Measurements from ENCODE around the gene SP110. TPM values are rescaled to one million over a fixed set of nuclear protein-coding genes. Genes with fewer than 3 reads are reported as not detected.

The SP110 gene
- total and polyA plus RNA-seq, 9 donors: 18.4 to 46.1 (median 21.4) TPM

DNA sequence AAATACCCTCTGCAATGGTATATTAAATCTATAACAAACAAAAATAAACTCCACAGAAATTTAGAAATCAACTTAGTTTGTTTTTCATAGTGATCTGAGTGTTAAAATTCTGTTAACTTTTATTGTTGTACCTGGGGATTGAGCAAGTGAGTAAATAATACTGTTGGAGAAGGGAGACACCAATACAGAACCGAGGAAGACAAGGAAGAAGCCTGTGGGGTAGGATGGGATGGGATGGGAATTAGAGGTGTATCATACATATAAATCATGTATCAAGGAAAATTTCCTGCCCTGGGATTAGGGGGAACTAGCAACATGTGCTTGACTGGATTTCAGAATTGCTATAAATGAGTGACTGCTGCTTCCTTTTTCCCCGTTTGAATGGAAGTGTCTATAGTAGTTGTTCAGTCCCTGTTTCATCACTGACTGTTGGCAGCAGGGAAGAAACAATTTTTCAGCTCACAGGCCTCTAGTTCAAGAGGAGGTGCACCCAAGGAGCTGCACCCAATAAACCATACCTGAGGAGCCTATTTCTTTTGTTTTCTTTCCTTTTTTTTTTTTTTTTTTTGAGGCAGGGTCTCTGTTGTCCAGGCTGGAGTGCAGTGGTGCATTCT, 53.1 kb downstream of the SP110 start:
- H3K4me3 ChIP-seq: no peak overlapping the region
- no peaks in the 10 kb centered on the region for H3K4me1 ChIP-seq (ENCODE audit: insufficient read depth)
- no peaks in the 10 kb centered on the region for H3K27me3 ChIP-seq
- H3K36me3 ChIP-seq: no peaks in the 10 kb centered on the region
- DNase-seq: no peak
- no peak overlapping the region for H3K27ac ChIP-seq
- intact Hi-C loops (cut with DNase I): loop anchor here in 1 of 4 donors (10.0 kb wide), 1 partner anchor 162 kb away; no protein-coding TSS in a partner anchor
- 87 to 89% (median 88%) methylated on average over 2 of the region's 2 CpGs for WGBS, 3 donors
- H3K9me3 ChIP-seq: no peaks in the 10 kb centered on the region
- TF ChIP-seq, protein P1, sequence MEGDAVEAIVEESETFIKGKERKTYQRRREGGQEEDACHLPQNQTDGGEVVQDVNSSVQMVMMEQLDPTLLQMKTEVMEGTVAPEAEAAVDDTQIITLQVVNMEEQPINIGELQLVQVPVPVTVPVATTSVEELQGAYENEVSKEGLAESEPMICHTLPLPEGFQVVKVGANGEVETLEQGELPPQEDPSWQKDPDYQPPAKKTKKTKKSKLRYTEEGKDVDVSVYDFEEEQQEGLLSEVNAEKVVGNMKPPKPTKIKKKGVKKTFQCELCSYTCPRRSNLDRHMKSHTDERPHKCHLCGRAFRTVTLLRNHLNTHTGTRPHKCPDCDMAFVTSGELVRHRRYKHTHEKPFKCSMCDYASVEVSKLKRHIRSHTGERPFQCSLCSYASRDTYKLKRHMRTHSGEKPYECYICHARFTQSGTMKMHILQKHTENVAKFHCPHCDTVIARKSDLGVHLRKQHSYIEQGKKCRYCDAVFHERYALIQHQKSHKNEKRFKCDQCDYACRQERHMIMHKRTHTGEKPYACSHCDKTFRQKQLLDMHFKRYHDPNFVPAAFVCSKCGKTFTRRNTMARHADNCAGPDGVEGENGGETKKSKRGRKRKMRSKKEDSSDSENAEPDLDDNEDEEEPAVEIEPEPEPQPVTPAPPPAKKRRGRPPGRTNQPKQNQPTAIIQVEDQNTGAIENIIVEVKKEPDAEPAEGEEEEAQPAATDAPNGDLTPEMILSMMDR (IDR thresholded peaks at IDR 0.05): no peak
- TF ChIP-seq EP300 (IDR thresholded peaks at IDR 0.05) (no peak), POLR2A (IDR thresholded peaks at IDR 0.05) (no peak)

DNA sequence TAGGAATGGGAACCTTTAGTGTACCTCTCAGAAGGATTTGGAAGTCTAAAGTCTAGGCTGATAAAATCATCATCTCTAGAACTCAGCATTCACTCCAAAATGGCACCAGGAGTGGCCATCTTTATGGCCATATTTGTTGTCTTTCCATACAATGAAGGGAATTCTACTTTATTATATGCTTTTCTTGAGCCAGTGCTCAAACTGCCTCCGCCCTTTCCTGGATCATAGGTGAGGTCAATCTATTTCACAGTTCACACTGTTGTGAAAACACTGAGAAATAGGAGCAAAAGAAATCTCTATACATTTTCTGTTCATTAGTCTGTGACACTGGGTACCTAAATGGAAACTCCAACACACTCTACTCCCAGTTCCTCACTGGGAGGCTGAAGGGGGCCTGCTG, 55.6 kb downstream of the SP110 start:
- DNase-seq: no peak

DNA sequence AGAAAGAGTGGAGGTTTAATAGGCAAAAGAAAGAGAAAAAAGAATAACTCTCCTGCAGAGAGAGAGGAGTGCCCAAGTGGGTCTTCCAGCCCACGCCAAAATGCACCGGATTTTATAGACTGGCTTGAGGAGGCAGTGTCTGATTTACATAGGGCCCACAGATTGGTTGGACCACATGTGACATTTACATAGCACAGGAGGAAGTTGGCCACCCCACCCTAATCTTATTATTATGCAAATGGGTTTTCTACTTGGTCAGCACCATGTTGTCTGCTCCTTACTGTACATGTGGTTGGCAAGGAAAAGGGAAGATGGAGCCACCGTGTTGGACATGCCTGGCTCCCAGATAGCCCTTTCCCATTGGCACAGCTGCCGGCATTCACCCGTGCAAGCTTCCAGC, 56.8 kb downstream of the SP110 start:
- no peak overlapping the region for H3K4me3 ChIP-seq
- H3K27ac ChIP-seq: no peak overlapping the region
- H3K27me3 ChIP-seq: no peaks in the 10 kb centered on the region
- H3K36me3 ChIP-seq: no peaks in the 10 kb centered on the region
- no peak for DNase-seq
- intact Hi-C loops (cut with DNase I): loop anchor here in 2 of 4 donors (5.0 to 10.0 kb wide), 3 partner anchors 96 to 381 kb away; partner anchors contain the start of gene SLC16A14 (in 1 of the 2)
- peaks cover 1% of the 10 kb centered on the region for H3K4me1 ChIP-seq (ENCODE audit: insufficient read depth)
- H3K9me3 ChIP-seq: no peaks in the 10 kb centered on the region
- TF ChIP-seq EP300 (IDR thresholded peaks at IDR 0.05) (no peak), POLR2A (IDR thresholded peaks at IDR 0.05) (no peak)
- TF ChIP-seq, protein P1 (IDR thresholded peaks at IDR 0.05): no peak
- 35 to 43% (median 39%) methylated on average over 5 of the region's 5 CpGs for WGBS, 3 donors

More for the DNA sequence above, 55.6 kb downstream of the SP110 start:
- TF ChIP-seq, protein P1 (IDR thresholded peaks at IDR 0.05): no peak
- no peak for TF ChIP-seq EP300 (IDR thresholded peaks at IDR 0.05)
- no peak for TF ChIP-seq POLR2A (IDR thresholded peaks at IDR 0.05)
- Histone ChIP-seq H3K4me1 (ENCODE audit: insufficient read depth) (peaks cover 1% of the 10 kb centered on the region), H3K9me3 (no peaks in the 10 kb centered on the region), H3K4me3 (no peak overlapping the region), H3K27me3 (no peaks in the 10 kb centered on the region), H3K27ac (no peak overlapping the region), H3K36me3 (no peaks in the 10 kb centered on the region)
- WGBS, 3 donors: 98 to 100% (median 100%) methylated on average over 1 of the region's 1 CpG
- intact Hi-C loops (cut with DNase I): loop anchor here in 2 of 4 donors (5.0 to 10.0 kb wide), 3 partner anchors 97 to 382 kb away; partner anchors contain the start of gene SLC16A14 (in 1 of the 2)

DNA sequence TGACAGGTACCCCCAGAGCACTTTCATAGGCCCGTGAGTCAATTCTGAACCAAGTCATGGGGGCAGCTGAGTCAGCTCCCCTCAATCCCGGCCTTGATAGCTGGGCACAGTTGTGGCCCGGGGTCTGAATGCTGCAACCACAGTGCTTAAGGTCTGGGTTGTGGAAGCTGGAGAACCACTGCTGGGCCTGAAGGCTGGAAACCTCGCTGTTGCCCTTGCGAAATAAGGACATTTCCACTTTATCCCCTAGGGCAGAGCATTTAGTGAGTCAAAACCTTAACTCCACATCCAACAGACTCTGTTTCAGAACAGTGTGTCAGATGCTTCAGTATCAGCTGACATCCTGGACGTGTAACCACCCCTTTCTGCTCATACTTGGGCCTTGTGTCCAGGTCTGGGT, 58.6 kb downstream of the SP110 start:
- DNase-seq: no peak
- 72 to 93% (median 90%) methylated on average over 6 of the region's 6 CpGs for WGBS, 3 donors
- Histone ChIP-seq H3K27ac (no peak overlapping the region), H3K4me3 (no peak overlapping the region), H3K36me3 (no peaks in the 10 kb centered on the region), H3K9me3 (no peaks in the 10 kb centered on the region), H3K27me3 (no peaks in the 10 kb centered on the region), H3K4me1 (ENCODE audit: insufficient read depth) (peaks cover 1% of the 10 kb centered on the region)
- intact Hi-C loops (cut with DNase I): loop anchor here in 3 of 4 donors (2.0 to 10.0 kb wide), 4 partner anchors 94 to 379 kb away; partner anchors contain the start of gene SLC16A14 (in 1 of the 3)
- TF ChIP-seq EP300 (IDR thresholded peaks at IDR 0.05) (no peak), POLR2A (IDR thresholded peaks at IDR 0.05) (no peak)
- TF ChIP-seq, protein P1 (IDR thresholded peaks at IDR 0.05): no peak

Measured in ovary (tissue), 9 donors.